NCI-H2196 (cell line): ENCODE data around the gene CABLES1.
"Not testable (repeated sequence)": the region's sequence is repeated elsewhere in the genome, so short reads cannot be mapped to it uniquely, and the experiment has no call there.

Experiments
- DNase-seq: peaks from one replicate; lab custom pipeline; 2025; ENCODE audit not compliant: unreplicated experiment; lab: John Stamatoyannopoulos, UW

CABLES1 gene

DNA sequence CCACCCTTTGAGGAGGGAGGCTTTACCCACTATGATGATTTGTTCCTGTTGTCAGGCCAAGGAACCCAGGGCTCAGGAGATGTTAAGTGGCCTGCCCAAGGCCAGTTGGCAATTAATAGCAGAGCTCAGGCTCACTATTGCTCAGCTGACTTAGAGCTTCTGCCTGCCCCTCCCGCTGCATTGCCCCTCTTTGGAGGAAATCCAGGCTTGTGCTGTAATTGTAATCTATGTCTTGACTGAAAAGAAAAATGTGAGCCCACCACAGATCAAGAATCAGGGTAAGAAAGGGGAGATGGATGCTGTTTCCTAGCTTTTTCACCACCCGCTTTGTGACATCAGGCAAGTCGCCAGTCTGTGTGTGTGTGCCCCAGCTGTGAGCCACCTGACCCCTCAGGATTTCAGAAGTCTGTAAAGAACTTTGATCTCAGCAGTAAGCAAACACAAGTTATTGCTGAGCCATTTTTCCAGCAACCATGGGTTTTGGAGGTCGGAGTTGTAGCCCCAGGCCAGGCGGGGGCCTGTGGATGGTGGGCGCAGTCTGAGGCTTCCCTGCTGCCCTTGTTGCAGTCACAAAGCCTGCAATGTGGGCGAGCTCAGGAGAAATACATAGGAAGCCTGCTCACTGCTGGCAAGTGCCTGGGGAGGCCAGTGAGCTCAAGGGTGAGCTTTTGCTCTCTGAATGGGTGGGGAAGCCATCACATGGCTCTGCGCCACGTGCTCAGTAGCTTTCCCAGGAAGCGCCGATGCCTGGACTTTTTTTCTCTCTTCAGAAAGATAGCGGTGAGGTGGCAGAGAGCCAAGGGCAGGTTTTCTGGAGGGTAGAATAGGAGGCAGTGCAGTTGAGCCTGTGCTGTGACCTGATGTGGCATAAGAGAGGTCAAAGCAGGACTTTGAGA lies 6.1 kb downstream of the CABLES1 start:
- peak; percentile 62 for DNase-seq

- no peak for DNase-seq
Observed at GRCh38 chr18:23142251-23142929, 7.1 kb downstream of the CABLES1 start.

DNA sequence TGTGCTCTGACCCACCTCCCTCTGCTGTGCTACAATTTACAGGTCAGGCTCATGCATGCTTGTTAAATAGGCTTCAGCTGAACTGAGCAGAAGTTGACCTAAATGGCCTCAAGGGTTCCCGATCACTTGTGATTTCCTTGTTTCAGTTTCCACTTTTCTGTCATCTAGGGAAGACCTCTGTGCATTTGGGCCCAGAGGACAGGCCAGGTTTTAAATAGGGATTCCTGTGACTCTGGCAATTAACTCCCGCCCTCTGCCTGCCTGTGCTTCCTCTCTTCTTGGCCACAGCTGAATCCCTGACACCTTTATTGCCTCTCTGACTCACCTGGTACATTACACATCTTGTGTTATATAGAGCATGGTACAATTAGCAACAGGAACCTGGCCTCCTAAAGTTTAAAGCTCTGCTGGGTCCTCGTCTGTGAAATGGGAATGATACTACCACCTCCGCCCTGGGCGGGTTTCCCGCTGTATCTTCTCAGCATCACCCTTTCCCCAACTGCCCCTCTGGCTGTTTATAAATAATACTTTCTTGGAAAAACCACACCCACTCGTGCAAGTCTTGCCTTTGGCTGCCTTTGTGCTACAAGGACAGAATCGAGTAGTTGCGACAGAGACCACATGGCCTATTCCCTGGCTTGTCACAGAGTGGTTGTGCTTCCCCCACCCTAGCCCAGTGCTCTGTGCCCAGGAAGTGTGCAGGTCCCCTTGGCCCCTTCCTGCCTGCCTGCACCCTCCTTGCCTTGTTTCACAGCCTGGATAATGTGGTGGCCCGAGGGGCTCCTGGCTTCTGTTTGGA lies 7.9 kb downstream of the CABLES1 start:
- DNase-seq = no peak

DNA sequence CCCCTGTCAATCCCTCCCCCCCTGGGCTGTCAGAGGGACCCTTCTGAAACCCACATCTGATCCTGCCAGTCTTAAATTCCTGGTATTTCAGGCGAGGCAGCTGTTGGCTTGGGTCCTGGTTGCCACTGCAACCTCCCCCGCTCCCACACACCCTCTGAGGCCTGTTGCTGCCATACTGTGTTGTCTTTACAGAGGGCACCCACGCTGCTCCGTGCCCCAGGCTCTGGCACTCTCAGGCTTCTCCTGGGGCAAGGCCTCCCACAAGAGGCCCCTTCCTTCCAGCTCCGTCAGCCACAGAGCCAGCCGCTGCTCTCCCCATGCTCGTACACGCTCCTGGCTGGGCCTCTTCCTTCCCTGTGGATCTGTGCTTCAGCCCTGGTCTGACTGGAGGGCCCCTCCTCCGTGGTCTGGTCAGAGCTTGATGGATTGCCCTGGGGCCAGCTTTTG lies 8.6 kb downstream of the CABLES1 start:
- DNase-seq = no peak

GRCh38 chr18:23144640-23145039 lies 9.4 kb downstream of the CABLES1 start:
- DNase-seq = no peak

- DNase-seq = no peak
Observed at GRCh38 chr18:23145621-23146020, 10.3 kb downstream of the CABLES1 start.

GRCh38 chr18:23146861-23147469 lies 11.7 kb downstream of the CABLES1 start:
- DNase-seq = no peak

DNA sequence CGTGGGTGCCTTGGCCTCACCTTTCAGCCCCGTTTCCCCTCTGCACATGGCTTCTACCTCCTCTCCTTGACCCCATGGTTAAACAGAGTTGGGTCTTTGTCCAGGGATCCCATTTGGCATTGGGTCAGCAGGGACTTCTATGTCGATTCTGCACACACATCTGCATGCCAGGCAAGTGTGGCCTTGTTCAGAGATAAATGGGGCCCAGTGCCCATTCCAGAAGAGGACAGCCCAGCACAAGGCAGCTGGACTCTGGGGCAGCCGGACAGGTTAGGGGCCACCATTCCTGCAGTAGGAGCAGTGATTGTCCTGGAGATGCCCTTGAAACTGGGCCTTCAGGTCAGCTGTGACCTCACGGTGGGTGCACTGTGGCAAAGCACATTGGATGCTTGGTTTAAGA lies 13.1 kb downstream of the CABLES1 start:
- DNase-seq = no peak

DNA sequence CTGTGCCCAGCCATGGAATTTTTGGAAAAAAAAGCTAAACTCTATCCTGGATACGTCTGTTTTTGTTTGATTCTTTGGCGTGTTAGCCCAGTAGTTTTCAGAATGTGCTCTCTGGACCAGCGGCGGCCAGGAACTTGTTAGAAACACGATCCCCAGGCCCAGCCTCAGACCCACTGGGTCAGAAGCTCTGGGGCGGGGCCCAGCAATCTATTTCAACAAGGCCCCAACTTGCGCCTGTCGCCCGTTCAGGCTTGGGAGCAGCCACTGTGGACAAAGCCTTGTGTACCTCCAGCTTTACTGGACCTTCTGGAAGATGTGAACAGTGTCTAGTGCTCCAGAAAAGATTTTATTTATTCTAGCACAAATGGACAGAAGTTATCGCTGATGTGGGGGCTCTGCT lies 14.3 kb downstream of the CABLES1 start:
- no peak for DNase-seq

- no peak for DNase-seq
Observed at GRCh38 chr18:23151414-23152099, 16.3 kb downstream of the CABLES1 start.

GRCh38 chr18:23154030-23154429 lies 18.7 kb downstream of the CABLES1 start:
- DNase-seq = no peak

DNA sequence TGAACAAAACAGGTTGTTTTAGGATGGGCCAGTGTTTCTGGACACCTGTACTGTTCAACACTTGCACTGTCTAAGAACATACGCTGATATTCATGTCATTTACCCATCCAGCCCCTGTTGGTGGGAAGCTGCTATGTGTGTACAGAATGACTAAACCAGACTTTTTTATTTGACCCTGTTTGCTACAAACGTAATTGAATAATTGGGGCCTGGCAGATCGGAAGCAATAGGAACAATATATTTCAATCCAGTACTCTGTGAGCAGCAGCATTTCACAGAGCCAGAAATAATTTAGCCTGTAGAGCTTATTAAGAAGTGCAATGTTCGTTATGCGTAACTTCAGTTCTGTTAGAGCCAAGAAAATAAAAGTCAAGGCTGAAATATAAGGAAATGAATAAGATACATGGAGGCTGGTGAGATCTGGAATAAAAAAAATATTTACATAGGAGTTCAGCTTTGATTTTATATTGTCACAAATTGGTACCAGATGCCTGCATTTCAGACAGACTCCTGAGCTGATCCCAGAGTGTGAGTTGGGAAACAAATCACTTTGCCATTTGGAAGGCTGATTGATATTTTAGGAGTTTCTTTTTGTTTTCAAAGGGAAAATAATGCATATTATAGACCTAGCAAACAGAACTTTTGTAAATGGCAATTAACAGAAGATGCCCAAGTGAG lies 19.7 kb downstream of the CABLES1 start:
- DNase-seq = no peak

GRCh38 chr18:23155537-23155936 lies 20.3 kb downstream of the CABLES1 start:
- DNase-seq = no peak

GRCh38 chr18:23156134-23156533 lies 20.8 kb downstream of the CABLES1 start:
- no peak for DNase-seq

GRCh38 chr18:23158058-23158457 lies 22.8 kb downstream of the CABLES1 start:
- no peak for DNase-seq

DNA sequence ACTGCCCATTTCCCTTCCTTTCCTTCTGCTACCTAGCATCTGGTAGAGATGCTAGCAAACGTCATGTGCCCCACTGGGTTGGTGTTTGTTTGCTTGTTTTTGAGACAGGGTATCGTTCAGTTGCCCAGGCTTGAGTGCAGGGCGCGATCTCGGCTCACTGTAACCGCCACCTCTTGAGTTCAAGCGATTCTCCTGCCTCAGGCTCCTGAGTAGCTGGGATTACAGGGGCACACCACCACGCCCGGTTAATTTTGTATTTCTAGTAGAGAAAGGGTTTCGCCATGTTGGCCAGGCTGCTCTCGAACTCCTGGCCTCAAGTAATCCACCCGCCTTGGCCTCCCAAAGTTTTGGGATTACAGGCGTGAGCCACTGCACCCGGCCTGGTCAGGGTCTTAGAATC lies 23.6 kb downstream of the CABLES1 start:
- DNase-seq = not testable (repeated sequence)

GRCh38 chr18:23159344-23159743 lies 24.1 kb downstream of the CABLES1 start:
- DNase-seq = no peak

DNA sequence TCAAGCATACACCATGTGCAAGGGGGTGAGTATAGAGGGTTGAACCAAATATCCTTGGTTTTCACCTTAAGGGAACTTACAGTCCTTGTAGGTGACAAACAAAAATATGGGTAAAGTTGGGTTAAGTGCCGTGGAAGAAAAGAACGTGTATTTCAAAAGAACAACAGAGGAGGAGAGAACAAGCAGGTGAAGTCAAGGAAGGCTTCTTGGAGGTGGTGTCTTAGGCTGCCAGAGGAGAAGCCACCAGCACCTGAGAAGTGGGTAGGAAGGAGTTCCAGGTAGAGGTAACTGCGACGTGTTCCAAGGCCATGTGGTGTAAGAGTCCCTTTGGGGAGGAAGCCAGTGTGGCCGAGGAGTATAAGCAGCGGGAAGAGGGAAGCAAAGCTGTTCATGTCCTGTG lies 27.2 kb downstream of the CABLES1 start:
- DNase-seq = no peak

- DNase-seq = no peak
Observed at GRCh38 chr18:23163786-23164533, 28.7 kb downstream of the CABLES1 start.
